LNCAP (cell line): ENCODE results near the gene PRM1.

Source experiments
- CTCF ChIP-seq: fragments of 450-650 bp; IDR thresholded peaks from 2 replicates; pipeline ENCODE4 v1.5.1; 2017; ENCODE audit warnings: mild to moderate bottlenecking

The PRM1 gene

GRCh38 chr16:11296706-11297491, 15.8 kb upstream of the PRM1 start:
- no peak for TF ChIP-seq CTCF

- no peak for TF ChIP-seq CTCF
Observed at GRCh38 chr16:11296351-11296705, 15.2 kb upstream of the PRM1 start.

GRCh38 chr16:11295672-11296071, 14.5 kb upstream of the PRM1 start:
- no peak for TF ChIP-seq CTCF

- TF ChIP-seq CTCF, result no peak
Observed at GRCh38 chr16:11292076-11292748, 11.1 kb upstream of the PRM1 start.

GRCh38 chr16:11291091-11291703, 10.1 kb upstream of the PRM1 start:
- no peak for TF ChIP-seq CTCF

GRCh38 chr16:11290102-11290893, 9.2 kb upstream of the PRM1 start:
- no peak for TF ChIP-seq CTCF

GRCh38 chr16:11289202-11289601, 8.1 kb upstream of the PRM1 start:
- TF ChIP-seq CTCF, result no peak
